HepG2 (cell line): ENCODE measurements around the gene GBGT1. TPM values are rescaled to one million over a fixed set of nuclear protein-coding genes. Genes with fewer than 3 reads are reported as not detected.

Experiments
- ATAC-seq: fragments of 200-7000 bp; cut with Tn5 transposase; 3 replicates; pipeline ENCODE4 v1.9.1; 2020; ENCODE audit warnings: mild to moderate bottlenecking, moderate library complexity
- BruUV-seq: library from RNA; stranded (reverse); fragments of 400-500 nt; replicated peaks from 2 replicates; lab custom pipeline; 2021; lab: Mats Ljungman, UMichigan
- CTCF ChIA-PET: fragments of 300-600 bp; formaldehyde crosslinking; extraction: SDS; loops from one replicate; lab custom pipeline; 2021; ENCODE audit warnings: low total read pairs, inconsistent platforms, low intra/inter-chr PET ratio; lab: Yijun Ruan, JAX
- POLR2A ChIA-PET: fragments of 350-600 bp; sonication (Branson Sonifier 250); formaldehyde crosslinking; loops from one replicate; lab custom pipeline; 2020; ENCODE audit warnings: antibody characterized with exemption, inconsistent platforms; lab: Yijun Ruan, JAX
- DNase-seq: peaks from one replicate; pipeline ENCODE4 v3.0.0-alpha.2; 2015; ENCODE audit warnings: low spot score
- FAIRE-seq: peaks from 3 replicates; lab custom pipeline; 2011; peaks lifted over from hg19 to GRCh38; lab: Jason Lieb, UNC
- H2AFZ ChIP-seq: one replicate; pipeline ENCODE4 v1.6.1; 2011; ENCODE audit warnings: low read length, inconsistent platforms
- H3K27ac ChIP-seq: fragments of 300-600 bp; 3 replicates; pipeline ENCODE4 v1.8.0; 2011; ENCODE audit warnings: mixed run types, mild to moderate bottlenecking, mixed read lengths, low read length, inconsistent platforms; ENCODE audit not compliant: insufficient read depth; ENCODE audit errors: extremely low read length
- H3K27me3 ChIP-seq, 2 experiments: fragments of 200-600 bp in 1 of 2; 2 replicates in 1 of 2; 3 replicates in 1 of 2; pipeline versions ENCODE4 v1.6.0 to v1.8.0; 2011; ENCODE audit warnings: low read length in 2 of 2, mild to moderate bottlenecking in 2 of 2, moderate library complexity in 2 of 2, inconsistent platforms in 1 of 2; ENCODE audit not compliant: insufficient read depth in 2 of 2, control insufficient read depth in 1 of 2
- H3K36me3 ChIP-seq, 2 experiments: fragments of 200-600 bp in 1 of 2; replicated peaks in 1 of 2; 2 replicates in 1 of 2; 3 replicates in 1 of 2; pipeline versions ENCODE4 v1.5.1 to v1.8.0; 2011; ENCODE audit warnings: low read length in 2 of 2, inconsistent platforms in 1 of 2; ENCODE audit not compliant: insufficient read depth in 2 of 2, control insufficient read depth in 1 of 2
- H3K4me1 ChIP-seq: 2 replicates; pipeline ENCODE4 v1.5.1; 2012; ENCODE audit warnings: low read length, inconsistent platforms; ENCODE audit not compliant: insufficient read depth
- H3K4me2 ChIP-seq: 2 replicates; pipeline ENCODE4 v1.6.0; 2011; ENCODE audit warnings: low read depth, low read length, inconsistent platforms
- H3K4me3 ChIP-seq, 3 experiments: fragments of 200-600 bp in 1 of 3; sonication (generic), shearing (Covaris generic) in 1 of 3; replicated peaks in 1 of 3; 2 replicates each; pipeline ENCODE4 v1.5.1; 2011 to 2016; ENCODE audit warnings: low read length in 3 of 3, inconsistent platforms in 2 of 3, low read depth in 2 of 3, mild to moderate bottlenecking in 2 of 3, control low read depth in 1 of 3, mixed read lengths in 1 of 3; ENCODE audit not compliant: insufficient read depth in 1 of 3
- H3K79me2 ChIP-seq: one replicate; pipeline ENCODE4 v1.6.1; 2011; ENCODE audit warnings: low read length, inconsistent platforms; ENCODE audit not compliant: insufficient read depth
- H3K9ac ChIP-seq: 2 replicates; pipeline ENCODE4 v1.6.0; 2011; ENCODE audit warnings: mild to moderate bottlenecking, low read depth, low read length, inconsistent platforms; ENCODE audit not compliant: insufficient read depth
- H3K9me3 ChIP-seq: 2 replicates; pipeline ENCODE4 v1.5.1; 2012; ENCODE audit warnings: mild to moderate bottlenecking, low read length
- H4K20me1 ChIP-seq: 2 replicates; pipeline ENCODE4 v1.6.0; 2011; ENCODE audit warnings: inconsistent platforms, mild to moderate bottlenecking, low read length, moderate library complexity; ENCODE audit not compliant: insufficient read depth
- ATF5 ChIP-seq: sonication (generic); formaldehyde crosslinking; IDR thresholded peaks from 2 replicates; pipeline ENCODE4 v1.4.0; 2020; ENCODE audit warnings: mild to moderate bottlenecking, low read depth, missing genetic modification reagents
- ATF7 ChIP-seq, 2 experiments: fragments of 450-650 bp in 1 of 2; sonication (generic) in 1 of 2; formaldehyde crosslinking in 1 of 2; IDR thresholded peaks; 2 replicates each; pipeline versions ENCODE4 v1.4.0 to v1.6.1; 2016 to 2020; ENCODE audit warnings: antibody characterized with exemption in 1 of 2, mild to moderate bottlenecking in 1 of 2, missing genetic modification reagents in 1 of 2
- CBFB ChIP-seq: sonication (generic); formaldehyde crosslinking; IDR thresholded peaks from 2 replicates; pipeline ENCODE4 v1.4.0; 2020; ENCODE audit warnings: missing genetic modification reagents
- HDAC2 ChIP-seq: sonication (generic); formaldehyde crosslinking; IDR thresholded peaks from 2 replicates; pipeline ENCODE4 v1.4.0; 2020; ENCODE audit warnings: missing genetic modification reagents
- KAT7 ChIP-seq: IDR thresholded peaks from 2 replicates; pipeline ENCODE4 v1.6.1; 2018; ENCODE audit warnings: borderline replicate concordance, missing compliant biosample characterization
- KDM5B ChIP-seq: sonication (generic); formaldehyde crosslinking; IDR thresholded peaks from 2 replicates; pipeline ENCODE4 v1.4.0; 2020; ENCODE audit warnings: missing genetic modification reagents, mild to moderate bottlenecking, borderline replicate concordance
- NKX3-1 ChIP-seq: sonication (generic); formaldehyde crosslinking; IDR thresholded peaks from 2 replicates; pipeline ENCODE4 v1.5.0; 2020; ENCODE audit warnings: missing genetic modification reagents
- PRPF4 ChIP-seq: fragments of 200-400 bp; formaldehyde crosslinking; IDR thresholded peaks from 2 replicates; pipeline ENCODE4 v1.6.1; 2016; ENCODE audit warnings: low read length, low read depth; ENCODE audit not compliant: poor library complexity, severe bottlenecking
- TCF12 ChIP-seq, 2 experiments: fragments of 450-650 bp in 1 of 2; sonication (generic) in 1 of 2; formaldehyde crosslinking in 1 of 2; IDR thresholded peaks; 2 replicates each; pipeline versions ENCODE4 v1.6.1 to v1.8.0; 2017 to 2022; ENCODE audit warnings: antibody characterized with exemption in 1 of 2, mild to moderate bottlenecking in 1 of 2, missing genetic modification reagents in 1 of 2, moderate library complexity in 1 of 2
- ZFY ChIP-seq: sonication (generic); formaldehyde crosslinking; IDR thresholded peaks from 2 replicates; pipeline ENCODE4 v1.4.0; 2020; ENCODE audit warnings: missing genetic modification reagents
- ZKSCAN5 ChIP-seq: sonication (generic); formaldehyde crosslinking; IDR thresholded peaks from 2 replicates; pipeline ENCODE4 v1.5.1; 2020; ENCODE audit warnings: mild to moderate bottlenecking, missing genetic modification reagents
- ZNF136 ChIP-seq: sonication (generic); formaldehyde crosslinking; IDR thresholded peaks from 2 replicates; pipeline ENCODE4 v1.8.1; 2022; ENCODE audit warnings: low read depth, mild to moderate bottlenecking, moderate library complexity, missing genetic modification reagents
- ZNF20 ChIP-seq: sonication (generic); formaldehyde crosslinking; IDR thresholded peaks from 2 replicates; pipeline ENCODE4 v1.4.0; 2020; ENCODE audit warnings: mild to moderate bottlenecking, moderate library complexity, missing genetic modification reagents
- ZNF205 ChIP-seq: IDR thresholded peaks from 2 replicates; pipeline ENCODE4 v1.6.1; 2018; ENCODE audit warnings: missing biosample characterization, missing genetic modification reagents
- ZNF773 ChIP-seq: sonication (generic); formaldehyde crosslinking; IDR thresholded peaks from 2 replicates; pipeline ENCODE4 v1.4.0; 2020; ENCODE audit warnings: missing genetic modification reagents, borderline replicate concordance
- WGBS: methylation state at CpG from one replicate; pipeline ENCODE4 v1.1.6; 2017; ENCODE audit warnings: low lambda C conversion rate; 5-methylcytosine and 5-hydroxymethylcytosine counted together
- in situ Hi-C: cut with HindIII; loops from 2 replicates; pipeline ENCODE4 v1.10.0; 2017; ENCODE audit warnings: low pct_unique_long_range_greater_than_20kb; ENCODE audit not compliant: extremely low pct_ligation_motif_present
- intact Hi-C: fragments of 100-400 bp; cut with micrococcal nuclease; formaldehyde crosslinking; loops from one replicate; pipeline ENCODE4 v1.10.0; 2022; ENCODE audit not compliant: unreplicated experiment
- polyA plus RNA-seq, 8 experiments: library from polyadenylated mRNA; depleted of rRNA in 3 of 8; stranded (reverse) in 7 of 8; unstranded in 1 of 8; fragments of >200 nt; fragmentation: Illumina TruSeq in 4 of 8; extraction: Trizol in 4 of 8; gene quantifications; 2 replicates each; pipeline versions ENCODE4 v1.2.1 to v1.2.3, GENCODE V29; 2011 to 2016; ENCODE audit warnings: low read depth in 4 of 8, missing spikeins in 1 of 8, mixed read lengths in 1 of 8; ENCODE audit not compliant: insufficient read depth in 1 of 8
- total RNA-seq, 5 experiments: library from RNA; depleted of rRNA; stranded (reverse); fragments of >200 nt; fragmentation: Illumina TruSeq; extraction: Trizol; gene quantifications; 2 replicates each; pipeline ENCODE4 v1.2.3, GENCODE V29; 2016; ENCODE audit warnings: low read depth in 1 of 5
- TF ChIP-seq, protein P1 (sequence below): sonication (generic); formaldehyde crosslinking; IDR thresholded peaks from one replicate; pipeline ENCODE4 v1.5.1; 2020; ENCODE audit warnings: mild to moderate bottlenecking, missing genetic modification reagents; ENCODE audit errors: not compliant biosample characterization

GBGT1 gene
- total and polyA plus RNA-seq, 2 of the 13 experiments (the other 11 are each of a cell fraction or from before 2014, with no cell fraction given), result not detected

DNA sequence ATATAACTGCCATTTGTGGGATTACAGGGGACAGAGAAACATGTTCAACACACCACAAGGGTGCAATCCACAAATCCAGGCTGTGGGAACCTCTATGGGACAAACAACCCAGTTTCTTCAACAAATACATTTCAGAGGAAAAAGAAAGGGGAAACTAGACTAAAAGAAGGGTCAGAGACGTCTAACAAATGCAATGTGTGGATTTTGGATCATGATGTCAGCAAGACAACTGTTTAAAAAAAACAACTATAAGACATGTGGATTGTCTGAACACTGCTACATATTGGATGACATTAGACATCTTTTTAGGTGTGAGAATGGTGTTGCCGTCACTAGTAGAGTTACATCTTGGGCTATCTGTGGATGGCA, 38.8 kb downstream of the GBGT1 start:
- ATAC-seq (no peak), DNase-seq (no peak), FAIRE-seq (no peak)
- ChIA-PET CTCF (no interaction called here), POLR2A (no interaction called here)
- no peak overlapping the region for H3K27ac ChIP-seq
- no peaks in the 10 kb centered on the region for H3K27me3 ChIP-seq
- H3K4me2 ChIP-seq, result no peak overlapping the region
- TF ChIP-seq ATF5 (CRISPR knock-in tag) (no peak), PRPF4 (no peak), ZFY (CRISPR knock-in tag) (no peak), ZNF773 (CRISPR knock-in tag) (no peak), ATF7 (IDR thresholded peaks at IDR 0.05) (no peak), ATF7 (CRISPR knock-in tag; IDR thresholded peaks at IDR 0.05) (no peak), ZNF20 (no peak), TCF12 (IDR thresholded peaks at IDR 0.05) (no peak), TCF12 (CRISPR knock-in tag; IDR thresholded peaks at IDR 0.05) (no peak), KDM5B (CRISPR knock-in tag) (no peak), HDAC2 (no peak), ZNF136 (no peak), ZKSCAN5 (CRISPR knock-in tag) (no peak), CBFB (CRISPR knock-in tag) (no peak), KAT7 (CRISPR knock-in tag) (no peak), NKX3-1 (no peak), ZNF205 (no peak)
- TF ChIP-seq, protein P1, sequence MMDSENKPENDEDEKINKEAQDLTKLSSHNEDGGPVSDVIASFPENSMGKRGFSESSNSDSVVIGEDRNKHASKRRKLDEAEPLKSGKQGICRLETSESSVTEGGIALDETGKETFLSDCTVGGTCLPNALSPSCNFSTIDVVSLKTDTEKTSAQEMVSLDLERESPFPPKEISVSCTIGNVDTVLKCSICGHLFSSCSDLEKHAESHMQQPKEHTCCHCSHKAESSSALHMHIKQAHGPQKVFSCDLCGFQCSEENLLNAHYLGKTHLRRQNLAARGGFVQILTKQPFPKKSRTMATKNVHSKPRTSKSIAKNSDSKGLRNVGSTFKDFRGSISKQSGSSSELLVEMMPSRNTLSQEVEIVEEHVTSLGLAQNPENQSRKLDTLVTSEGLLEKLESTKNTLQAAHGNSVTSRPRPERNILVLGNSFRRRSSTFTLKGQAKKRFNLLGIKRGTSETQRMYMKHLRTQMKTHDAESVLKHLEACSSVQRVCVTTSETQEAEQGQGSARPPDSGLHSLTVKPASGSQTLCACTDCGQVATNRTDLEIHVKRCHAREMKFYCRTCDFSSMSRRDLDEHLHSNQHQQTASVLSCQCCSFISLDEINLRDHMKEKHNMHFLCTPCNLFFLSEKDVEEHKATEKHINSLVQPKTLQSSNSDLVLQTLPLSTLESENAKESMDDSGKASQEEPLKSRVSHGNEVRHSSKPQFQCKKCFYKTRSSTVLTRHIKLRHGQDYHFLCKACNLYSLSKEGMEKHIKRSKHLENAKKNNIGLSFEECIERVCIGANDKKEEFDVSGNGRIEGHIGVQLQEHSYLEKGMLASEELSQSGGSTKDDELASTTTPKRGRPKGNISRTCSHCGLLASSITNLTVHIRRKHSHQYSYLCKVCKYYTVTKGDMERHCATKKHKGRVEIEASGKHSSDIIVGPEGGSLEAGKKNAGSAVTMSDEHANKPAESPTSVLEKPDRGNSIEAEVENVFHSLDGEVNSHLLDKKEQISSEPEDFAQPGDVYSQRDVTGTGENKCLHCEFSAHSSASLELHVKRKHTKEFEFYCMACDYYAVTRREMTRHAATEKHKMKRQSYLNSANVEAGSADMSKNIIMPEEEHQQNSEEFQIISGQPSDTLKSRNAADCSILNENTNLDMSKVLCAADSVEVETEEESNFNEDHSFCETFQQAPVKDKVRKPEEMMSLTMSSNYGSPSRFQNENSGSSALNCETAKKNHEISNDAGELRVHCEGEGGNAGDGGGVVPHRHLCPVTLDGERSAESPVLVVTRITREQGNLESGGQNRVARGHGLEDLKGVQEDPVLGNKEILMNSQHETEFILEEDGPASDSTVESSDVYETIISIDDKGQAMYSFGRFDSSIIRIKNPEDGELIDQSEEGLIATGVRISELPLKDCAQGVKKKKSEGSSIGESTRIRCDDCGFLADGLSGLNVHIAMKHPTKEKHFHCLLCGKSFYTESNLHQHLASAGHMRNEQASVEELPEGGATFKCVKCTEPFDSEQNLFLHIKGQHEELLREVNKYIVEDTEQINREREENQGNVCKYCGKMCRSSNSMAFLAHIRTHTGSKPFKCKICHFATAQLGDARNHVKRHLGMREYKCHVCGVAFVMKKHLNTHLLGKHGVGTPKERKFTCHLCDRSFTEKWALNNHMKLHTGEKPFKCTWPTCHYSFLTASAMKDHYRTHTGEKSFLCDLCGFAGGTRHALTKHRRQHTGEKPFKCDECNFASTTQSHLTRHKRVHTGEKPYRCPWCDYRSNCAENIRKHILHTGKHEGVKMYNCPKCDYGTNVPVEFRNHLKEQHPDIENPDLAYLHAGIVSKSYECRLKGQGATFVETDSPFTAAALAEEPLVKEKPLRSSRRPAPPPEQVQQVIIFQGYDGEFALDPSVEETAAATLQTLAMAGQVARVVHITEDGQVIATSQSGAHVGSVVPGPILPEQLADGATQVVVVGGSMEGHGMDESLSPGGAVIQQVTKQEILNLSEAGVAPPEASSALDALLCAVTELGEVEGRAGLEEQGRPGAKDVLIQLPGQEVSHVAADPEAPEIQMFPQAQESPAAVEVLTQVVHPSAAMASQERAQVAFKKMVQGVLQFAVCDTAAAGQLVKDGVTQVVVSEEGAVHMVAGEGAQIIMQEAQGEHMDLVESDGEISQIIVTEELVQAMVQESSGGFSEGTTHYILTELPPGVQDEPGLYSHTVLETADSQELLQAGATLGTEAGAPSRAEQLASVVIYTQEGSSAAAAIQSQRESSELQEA, result no peak
- in situ Hi-C loops, result no loop called here
- H3K4me3 ChIP-seq, result no peak overlapping the region
- no peaks in the 10 kb centered on the region for H3K36me3 ChIP-seq
- peaks cover 34% of the 10 kb centered on the region for H3K4me1 ChIP-seq
- no peaks in the 10 kb centered on the region for H3K9me3 ChIP-seq
- no peak overlapping the region for H2AFZ ChIP-seq
- intact Hi-C loops, result no loop called here
- no TSS peak for BruUV-seq
- H3K79me2 ChIP-seq, result no peaks in the 10 kb centered on the region
- 71% methylated on average over 2 of the region's 2 CpGs for WGBS
- H3K9ac ChIP-seq, result no peak overlapping the region
- H4K20me1 ChIP-seq, result no peaks in the 10 kb centered on the region
